GM20431 (cell line): Measurements from ENCODE around the gene NRXN2.

ENCODE experiments used
- in situ Hi-C: fragments of 300-500 bp; cut with MseI, MboI; formaldehyde crosslinking; loops from one replicate; pipeline ENCODE4 v1.15.0; 2020; ENCODE audit warnings: low sequenced_read_pairs; ENCODE audit not compliant: unreplicated experiment

Gene NRXN2

GRCh38 chr11:64619811-64620380 lies 103.1 kb downstream of the NRXN2 start:
- in situ Hi-C loops: no loop called here

DNA sequence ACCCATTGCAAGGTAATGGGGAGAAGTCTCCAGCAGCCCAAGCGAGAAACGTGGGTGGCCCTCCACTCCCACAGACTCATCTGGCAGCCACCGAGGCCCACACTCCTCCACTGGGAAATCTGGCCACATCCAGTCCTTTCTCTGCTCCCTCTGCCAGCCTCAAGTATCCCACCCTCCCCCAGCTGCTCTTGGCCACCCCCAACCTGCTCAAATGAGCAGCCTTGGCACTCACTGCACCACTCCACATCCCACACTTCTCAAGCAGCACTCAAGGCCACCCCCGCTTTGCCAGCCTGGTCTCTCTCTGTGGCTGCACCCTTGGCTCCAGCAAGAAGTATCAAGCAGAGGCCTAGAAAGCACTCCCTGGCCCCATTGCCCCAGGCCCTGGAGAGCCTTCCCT lies 103.8 kb downstream of the NRXN2 start:
- in situ Hi-C loops: no loop called here

DNA sequence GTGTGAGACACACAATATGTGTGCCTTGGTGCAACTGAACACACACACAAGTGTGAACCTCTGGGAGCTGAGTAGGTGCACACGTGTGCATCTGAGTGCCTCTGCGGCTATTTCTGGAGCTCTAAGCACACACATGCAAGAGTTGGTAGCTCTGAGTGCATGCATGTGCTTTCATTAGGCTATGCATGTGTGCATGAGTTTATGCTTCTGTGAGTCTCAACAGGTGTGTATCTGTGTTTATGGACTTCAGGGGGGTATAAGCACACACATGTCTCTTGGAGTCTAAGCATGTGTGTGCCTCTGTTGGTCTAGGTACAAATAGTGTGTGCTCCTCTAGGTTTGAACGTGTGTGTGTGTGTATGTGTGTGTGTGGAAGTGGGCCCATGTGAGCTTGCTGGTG lies 106.2 kb downstream of the NRXN2 start:
- in situ Hi-C loops: no loop called here

GRCh38 chr11:64614917-64615316 lies 108.1 kb downstream of the NRXN2 start:
- in situ Hi-C loops: no loop called here

DNA sequence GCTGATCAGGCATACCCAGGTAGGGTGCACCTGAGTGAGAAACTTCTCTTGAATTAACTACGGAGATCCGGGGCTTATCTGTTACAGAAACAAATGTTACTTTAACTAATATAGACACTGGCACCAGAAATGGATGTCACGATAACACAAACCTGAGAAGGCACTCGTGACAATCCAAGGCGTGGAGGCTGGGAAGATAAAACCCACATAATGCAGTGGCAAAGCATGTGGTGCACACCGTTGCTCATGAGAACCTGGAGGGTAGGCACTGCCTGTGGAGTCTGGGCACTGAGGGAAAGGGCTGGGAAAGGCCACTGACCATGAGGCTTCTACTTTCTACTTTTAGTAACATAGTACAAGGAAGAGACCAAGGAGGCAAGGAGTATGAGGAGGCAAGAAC lies 109.3 kb downstream of the NRXN2 start:
- in situ Hi-C loops: no loop called here

DNA sequence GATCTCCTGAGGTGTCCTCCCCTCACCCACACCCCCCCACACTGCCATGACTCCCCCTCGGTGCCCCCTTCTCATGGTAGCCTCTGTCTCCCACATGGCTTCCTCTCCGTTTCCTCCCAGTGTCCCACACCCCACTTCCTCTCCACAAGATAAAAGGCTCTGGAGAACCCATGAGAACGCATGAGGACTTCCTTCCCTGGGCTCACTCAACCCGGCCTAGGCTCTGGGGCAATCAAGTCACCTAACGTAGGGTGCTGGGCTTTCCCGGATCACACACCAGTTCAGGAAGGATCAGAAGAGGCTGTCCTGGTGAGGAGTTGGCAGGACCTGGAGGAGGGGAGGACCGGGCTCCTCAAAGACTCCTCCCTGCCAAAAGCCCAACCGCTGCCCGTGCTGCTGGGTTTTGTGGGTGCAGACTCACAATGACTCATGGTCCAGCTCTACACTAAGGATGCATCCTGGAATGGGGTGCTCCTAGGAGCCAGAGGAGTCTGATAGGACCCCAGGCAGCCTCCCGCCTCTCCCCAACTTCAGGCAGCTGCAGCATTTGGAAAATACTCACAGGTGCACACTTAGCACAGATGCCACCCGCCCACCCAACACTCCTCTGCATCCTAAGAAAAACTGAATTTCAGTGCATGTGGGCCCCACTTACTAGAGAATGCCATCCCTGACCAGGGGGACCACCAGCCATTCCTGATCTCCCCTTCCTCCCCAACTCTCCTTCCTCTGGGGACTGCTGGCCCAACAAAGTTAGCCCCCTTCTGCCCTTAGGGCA lies 110.9 kb downstream of the NRXN2 start:
- in situ Hi-C loops: no loop called here

DNA sequence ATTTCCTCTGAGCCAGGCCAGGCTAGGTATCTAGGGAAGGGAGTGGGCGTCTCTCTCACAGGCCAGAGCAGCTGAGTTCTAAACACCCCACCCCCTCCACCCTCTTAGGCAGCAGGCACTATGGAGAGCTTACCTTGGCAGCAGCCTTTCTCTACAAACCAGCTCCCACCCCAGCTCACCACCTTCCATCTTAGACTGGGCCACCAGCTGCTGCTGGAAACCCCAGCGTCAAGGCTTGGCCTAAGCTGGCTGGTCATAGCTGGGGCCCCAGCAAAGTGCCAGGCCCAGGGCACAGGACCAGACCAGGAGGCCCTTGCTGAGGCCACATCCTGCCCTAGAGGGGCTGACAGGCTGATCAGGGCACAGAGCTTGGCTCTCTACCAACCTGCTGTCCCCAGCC lies 111.8 kb downstream of the NRXN2 start:
- in situ Hi-C loops: no loop called here

DNA sequence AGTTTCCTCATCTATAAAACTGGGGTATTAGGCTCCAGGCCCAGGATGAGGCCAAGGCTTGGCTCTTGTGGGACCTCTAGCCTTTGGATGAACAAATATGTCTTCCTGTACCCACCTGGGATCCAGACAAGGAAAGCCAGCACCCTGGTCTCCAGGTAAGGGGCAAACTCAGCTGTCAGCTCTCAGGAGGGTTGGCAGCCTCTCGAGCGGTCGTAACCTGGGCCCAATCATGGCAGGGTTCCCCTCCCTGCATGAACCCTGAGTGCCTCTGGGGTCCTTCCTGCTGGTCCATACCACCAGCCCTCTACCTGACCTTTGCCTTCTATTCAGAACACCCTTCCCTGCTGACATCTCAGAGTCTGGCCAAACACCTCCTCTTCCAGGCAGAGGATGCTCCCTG lies 112.4 kb downstream of the NRXN2 start:
- in situ Hi-C loops: no loop called here

- in situ Hi-C loops: no loop called here
These were observed 113.5 kb downstream of the NRXN2 start for GRCh38 chr11:64609436-64610047.

DNA sequence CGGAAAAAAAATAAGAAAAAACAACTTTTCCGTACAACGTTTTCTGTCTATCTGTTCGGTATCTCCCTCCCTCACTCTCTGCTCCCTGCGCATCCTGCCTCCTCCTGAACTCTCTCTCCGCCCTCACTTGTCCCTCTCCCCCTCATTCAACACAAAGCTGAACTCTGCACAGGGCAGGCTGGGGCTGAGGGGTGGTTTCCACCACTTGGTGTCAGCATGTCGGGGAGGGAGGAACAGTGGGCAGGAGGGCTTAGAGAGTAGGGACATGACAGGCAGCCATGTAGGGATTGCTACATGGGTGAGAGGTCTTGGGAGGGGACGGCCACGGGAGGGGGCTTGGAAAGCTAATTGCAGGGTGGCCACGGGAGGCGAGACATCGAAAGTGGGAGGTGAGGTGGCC lies 114.4 kb downstream of the NRXN2 start:
- in situ Hi-C loops: no loop called here

- in situ Hi-C loops: no loop called here
These were observed 115.0 kb downstream of the NRXN2 start for GRCh38 chr11:64608046-64608445.

- in situ Hi-C loops: no loop called here
These were observed 115.5 kb downstream of the NRXN2 start for GRCh38 chr11:64607381-64607985.

DNA sequence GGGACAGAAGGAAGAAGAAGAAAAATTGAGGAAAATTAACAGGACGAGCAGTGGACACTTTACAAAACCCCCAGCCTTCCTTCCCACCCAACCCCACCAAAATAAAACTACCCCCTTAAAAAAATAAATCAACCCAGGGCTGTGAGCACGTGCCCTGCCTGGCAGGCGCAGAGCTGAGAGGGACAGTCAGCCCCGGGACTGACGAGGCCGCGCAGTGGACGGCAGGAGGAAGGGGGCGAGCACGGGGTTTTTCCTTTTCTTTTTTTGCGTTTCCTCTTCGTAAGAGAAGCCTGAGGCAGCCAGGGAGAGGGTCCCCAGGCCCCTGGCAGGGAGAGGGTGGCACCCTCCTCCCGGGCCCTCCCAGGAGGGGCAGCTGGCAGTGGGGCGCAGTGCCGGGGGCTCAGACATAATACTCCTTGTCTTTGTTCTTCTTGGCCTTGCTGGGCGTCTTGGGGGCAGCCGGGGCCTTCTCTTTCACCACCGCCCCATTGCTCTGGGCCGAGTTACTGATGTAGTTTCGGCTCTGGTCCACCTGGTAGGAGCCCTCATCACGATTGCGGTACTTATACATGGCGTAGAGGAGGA lies 116.1 kb downstream of the NRXN2 start:
- in situ Hi-C loops: no loop called here

- in situ Hi-C loops: no loop called here
These were observed 117.1 kb downstream of the NRXN2 start for GRCh38 chr11:64605656-64606585.

- in situ Hi-C loops: no loop called here
These were observed 117.8 kb downstream of the NRXN2 start for GRCh38 chr11:64605244-64605560.

- in situ Hi-C loops: no loop called here
These were observed 118.3 kb downstream of the NRXN2 start for GRCh38 chr11:64604458-64605243.

DNA sequence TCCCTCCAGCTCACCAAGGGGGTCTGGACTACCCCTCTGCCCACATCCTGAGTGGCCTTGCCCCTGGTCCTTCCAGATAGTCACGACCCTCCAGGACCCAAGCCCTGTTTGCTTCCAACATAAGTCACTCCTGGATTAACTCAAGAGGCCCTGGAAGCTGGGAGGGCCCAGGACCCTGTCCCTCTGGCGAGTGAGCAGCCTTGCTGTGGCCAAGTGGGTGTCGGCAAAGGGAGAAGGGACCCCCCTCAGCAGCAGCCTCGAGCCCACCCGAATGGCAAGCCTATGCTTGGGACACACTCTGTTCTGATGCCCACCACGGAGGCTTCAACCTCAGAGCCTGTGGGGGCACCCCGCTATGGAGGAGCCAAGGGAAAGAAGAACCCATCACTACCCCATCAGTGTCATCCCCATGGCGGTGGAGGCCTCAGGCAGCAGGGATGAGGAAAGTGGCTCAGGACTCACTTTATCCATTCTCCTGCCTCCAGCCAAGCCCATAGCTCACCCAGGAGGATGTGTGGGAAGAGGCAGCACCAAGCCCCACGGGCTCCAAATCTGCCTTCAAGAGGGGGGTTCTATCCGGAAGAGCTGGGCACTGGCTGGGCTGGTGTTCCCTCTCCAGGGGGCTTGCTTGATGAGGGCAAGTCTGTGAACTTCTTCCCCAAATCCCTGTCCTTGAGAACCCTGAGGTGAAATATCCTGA lies 119.4 kb downstream of the NRXN2 start:
- in situ Hi-C loops: no loop called here

- in situ Hi-C loops: no loop called here
These were observed 120.4 kb downstream of the NRXN2 start for GRCh38 chr11:64602466-64603070.
